Measurements from ENCODE around the gene FBXO2. TPM values are rescaled to one million over a fixed set of nuclear protein-coding genes. Genes with fewer than 3 reads are reported as not detected.
"Not testable (repeated sequence)": the region's sequence is repeated elsewhere in the genome, so short reads cannot be mapped to it uniquely, and the experiment has no call there.

The FBXO2 gene
- total RNA-seq, 1 donor from 2014 or later, result 22.0 TPM

DNA sequence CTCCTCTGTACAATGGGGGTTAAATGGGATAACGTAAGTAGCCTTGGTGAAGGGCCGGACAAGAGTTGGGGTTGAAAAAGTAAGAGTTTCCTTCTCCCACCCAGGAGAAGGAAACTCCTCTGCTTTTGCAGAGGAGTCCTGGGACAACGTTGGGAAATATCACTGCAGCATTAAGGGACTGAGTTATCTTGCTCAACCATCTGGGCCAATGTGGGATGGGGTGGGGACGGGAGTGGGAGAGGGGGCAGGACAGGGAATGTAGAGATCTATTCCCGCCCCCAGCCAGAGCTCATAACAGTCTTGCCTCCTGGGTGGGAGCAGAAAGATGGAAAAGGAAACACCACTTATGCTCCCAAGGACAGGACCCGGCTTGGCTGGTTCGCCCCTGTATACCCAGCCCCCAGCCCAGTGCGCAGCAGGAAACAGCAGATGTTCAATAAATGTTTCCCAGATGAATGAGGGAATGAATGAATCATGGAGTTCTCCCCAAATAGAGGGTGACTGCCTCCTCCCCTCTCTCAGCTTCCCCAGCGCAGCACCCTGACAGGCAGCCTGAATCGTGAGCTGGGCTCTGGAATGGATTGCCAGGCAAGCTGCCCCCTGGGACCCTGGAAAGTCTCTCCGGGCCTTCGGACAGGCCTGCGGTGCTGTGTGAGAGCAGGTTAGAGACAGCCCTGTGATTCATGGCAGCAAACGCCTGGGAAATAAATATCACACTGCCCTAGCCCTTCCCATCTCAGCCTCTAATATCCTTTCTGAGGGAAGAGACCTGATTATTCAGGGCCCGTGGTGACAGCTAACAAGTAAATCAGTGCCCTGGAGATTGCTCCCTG, 24.8 kb downstream of the FBXO2 start:
- no peak for DNase-seq (ENCODE audit: low spot score)

GRCh38 chr1:11628767-11629166, 25.5 kb downstream of the FBXO2 start:
- no peak for DNase-seq (ENCODE audit: low spot score)

DNA sequence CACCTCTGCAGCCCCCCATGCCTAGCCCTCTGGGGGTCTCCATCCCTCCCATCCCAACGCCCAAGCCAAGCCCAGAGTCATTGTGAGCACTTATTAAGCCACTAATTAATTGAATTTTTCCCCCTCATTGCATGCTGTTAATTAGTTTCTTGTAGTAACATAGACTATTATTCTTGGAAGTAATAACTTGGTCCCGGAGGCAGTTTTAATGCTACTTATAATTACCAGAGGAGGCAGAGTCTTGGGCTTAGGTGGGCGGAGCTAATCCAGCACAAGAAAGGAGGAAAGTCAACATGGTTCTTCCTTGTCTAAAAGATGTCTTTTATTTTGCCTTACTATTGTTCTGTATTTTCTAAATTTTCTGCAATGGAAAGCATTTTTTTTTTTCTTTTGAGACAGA, 27.7 kb downstream of the FBXO2 start:
- no peak for DNase-seq (ENCODE audit: low spot score)

DNA sequence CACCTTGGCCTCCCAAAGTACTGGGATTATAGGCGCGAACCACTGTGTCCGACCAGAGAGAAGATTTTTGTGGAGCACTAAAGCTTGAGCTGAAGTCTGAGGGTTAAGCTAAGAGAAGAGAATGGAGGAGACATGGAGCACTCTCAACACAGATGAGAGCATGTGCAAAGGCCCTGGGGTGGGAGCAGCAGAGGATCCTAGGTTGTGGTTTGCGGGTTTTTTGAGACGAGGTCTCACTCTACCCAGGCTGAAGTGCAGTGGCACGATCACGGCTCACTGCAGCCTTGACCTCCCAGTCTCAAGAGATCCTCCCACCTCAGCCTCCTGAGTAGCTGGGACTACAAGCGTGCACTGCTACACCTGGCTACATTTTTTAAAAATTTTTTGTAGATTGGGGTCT, 30.5 kb downstream of the FBXO2 start:
- no peak for DNase-seq (ENCODE audit: low spot score)

- no peak for DNase-seq (ENCODE audit: low spot score)
Measured at GRCh38 chr1:11622398-11622797, 31.8 kb downstream of the FBXO2 start.

GRCh38 chr1:11620924-11621323, 33.3 kb downstream of the FBXO2 start:
- DNase-seq (ENCODE audit: low spot score), result no peak

GRCh38 chr1:11620405-11620804, 33.8 kb downstream of the FBXO2 start:
- no peak for DNase-seq (ENCODE audit: low spot score)

DNA sequence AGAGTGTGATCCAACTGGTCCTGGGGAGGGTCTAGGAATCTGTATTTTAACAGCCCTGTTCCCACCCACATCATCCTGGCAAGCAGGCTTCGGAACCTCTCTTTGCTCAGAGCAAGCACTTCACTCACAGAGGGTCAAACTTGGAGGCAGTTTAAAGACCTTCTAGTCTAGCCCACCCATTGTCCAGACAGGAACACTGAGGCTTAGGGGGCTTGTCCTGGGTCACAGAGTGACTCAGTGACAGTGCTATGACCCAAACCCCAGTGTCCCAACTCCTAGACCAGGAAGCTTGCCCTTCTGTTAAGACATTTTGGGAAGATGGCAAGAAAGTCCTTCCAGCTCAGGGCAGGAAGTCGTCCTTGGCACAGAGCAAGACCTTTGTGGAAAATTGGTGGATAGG, 36.5 kb downstream of the FBXO2 start:
- DNase-seq (ENCODE audit: low spot score), result no peak

GRCh38 chr1:11617314-11617713, 36.9 kb downstream of the FBXO2 start:
- DNase-seq (ENCODE audit: low spot score), result no peak

DNA sequence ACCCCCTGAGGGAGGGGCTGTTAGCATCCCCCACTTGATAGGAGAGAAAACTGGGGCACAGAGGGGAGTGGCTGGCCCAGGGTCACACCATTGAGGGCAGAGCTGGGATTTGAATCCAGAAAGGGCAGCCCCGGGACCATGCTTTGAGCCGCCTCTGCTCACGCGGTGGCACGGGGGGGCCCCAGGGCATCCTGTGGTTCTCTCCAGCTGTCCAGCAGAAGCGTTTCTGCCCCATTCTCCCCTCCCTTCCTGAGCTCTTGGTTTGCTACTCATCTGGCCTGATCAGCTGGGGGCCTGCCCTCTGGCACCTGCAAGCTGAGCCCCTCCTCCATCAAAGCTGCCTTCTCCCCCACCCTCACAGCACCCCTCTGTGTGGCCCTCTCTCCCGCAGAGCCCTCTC, 37.5 kb downstream of the FBXO2 start:
- no peak for DNase-seq (ENCODE audit: low spot score)

GRCh38 chr1:11615090-11615489, 39.1 kb downstream of the FBXO2 start:
- DNase-seq (ENCODE audit: low spot score), result no peak

- DNase-seq (ENCODE audit: low spot score), result no peak
Measured at GRCh38 chr1:11613347-11613746, 40.9 kb downstream of the FBXO2 start.

- no peak for DNase-seq (ENCODE audit: low spot score)
Measured at GRCh38 chr1:11611638-11612327, 42.4 kb downstream of the FBXO2 start.

- no peak for DNase-seq (ENCODE audit: low spot score)
Measured at GRCh38 chr1:11610629-11611180, 43.5 kb downstream of the FBXO2 start.

- not testable (repeated sequence) for DNase-seq (ENCODE audit: low spot score)
Measured at GRCh38 chr1:11609378-11609777, 44.9 kb downstream of the FBXO2 start.

- DNase-seq (ENCODE audit: low spot score), result not testable (repeated sequence)
Measured at GRCh38 chr1:11608596-11609130, 45.6 kb downstream of the FBXO2 start.

- no peak for DNase-seq (ENCODE audit: low spot score)
Measured at GRCh38 chr1:11606775-11607174, 47.5 kb downstream of the FBXO2 start.

DNA sequence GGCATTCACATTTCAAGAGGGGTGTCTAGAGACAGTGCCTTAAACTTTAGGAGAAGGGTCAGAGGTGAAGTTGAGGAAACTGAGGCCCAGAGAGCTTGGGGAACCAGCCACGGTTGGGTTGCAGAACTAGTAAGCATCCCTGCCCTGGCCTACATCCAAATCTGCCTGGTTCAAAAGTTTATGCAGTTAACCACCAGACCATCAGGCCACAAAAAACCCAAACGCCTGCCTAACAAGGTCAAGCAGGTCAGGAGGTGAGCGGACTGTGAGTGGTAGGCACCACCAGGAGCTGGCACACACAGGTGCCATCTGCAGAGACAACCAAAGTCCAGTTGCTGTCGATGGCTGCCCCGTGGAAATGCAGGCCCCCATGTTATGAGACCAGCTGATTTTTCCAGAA, 51.2 kb downstream of the FBXO2 start:
- no peak for DNase-seq (ENCODE audit: low spot score)

GRCh38 chr1:11602424-11602823, 51.8 kb downstream of the FBXO2 start:
- no peak for DNase-seq (ENCODE audit: low spot score)

DNA sequence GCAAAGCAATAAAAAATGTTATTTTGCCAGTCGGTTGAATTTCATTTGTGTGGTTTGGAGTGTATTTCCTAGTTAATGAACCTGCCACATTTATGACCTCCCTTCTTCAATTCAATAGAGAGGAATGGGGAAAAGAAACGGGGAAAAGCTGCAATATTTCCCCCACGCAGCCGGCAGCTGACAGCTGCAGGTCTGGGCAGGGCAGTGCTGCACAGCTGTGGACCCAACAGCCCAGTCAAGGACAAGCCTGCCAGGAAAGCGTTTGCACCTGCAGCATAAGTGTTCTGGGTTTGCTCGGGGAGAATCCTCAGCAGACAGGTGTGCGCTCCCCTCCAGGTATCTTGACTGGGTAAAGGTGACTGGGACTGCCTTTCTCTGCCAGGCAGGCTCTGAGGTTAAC, 53.4 kb downstream of the FBXO2 start:
- no peak for DNase-seq (ENCODE audit: low spot score)

DNA sequence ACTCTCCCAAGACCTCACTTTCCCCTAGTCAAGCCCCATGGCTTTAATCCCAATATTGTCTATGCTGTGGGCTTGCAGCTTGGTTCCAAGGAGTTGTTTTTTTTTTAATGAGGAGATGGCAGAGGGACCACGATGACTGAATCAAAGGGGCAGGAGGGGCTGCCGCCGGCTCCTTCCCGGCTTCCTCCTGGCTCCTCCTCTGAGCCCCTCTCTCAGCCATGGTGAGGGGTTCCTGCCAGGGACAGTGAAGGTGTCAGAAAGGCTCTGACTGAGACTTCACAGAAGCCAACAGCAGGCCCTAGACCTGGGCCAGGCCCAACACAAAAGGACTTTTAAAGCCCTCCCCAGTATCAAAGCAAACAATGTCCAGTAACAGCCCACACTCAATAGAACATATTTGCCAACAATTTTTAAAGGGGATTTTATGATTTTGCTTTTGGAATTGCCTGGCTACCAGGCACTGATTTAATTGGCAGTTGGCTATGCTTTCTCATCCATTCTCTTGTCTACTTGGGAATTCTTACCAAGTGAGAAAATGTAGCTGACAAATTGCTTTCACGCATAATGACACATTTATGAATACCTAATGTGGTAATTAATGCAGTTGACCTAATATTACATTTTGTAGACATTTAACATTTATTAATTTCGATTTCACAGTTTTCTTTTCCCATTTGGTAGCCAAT, 54.2 kb downstream of the FBXO2 start:
- DNase-seq (ENCODE audit: low spot score), result no peak

DNA sequence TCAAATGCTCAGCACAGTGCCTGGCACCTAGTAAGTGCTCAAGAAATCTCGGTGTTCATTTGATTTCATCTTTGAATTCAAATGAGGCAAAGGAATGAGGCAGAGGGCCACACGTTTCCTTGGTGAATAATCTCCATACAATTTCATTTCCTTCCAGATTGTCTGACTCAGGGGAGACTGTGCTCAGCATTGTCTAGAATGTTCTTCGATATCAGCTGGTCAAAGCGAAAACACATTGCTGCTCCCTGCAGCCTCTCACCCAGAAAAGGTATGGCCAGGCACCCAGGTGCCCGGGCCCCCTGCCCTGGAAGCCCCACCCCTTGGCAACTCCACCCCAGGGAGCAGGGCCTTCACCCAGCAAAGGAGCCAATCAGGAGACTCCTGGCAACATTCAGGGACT, 55.8 kb downstream of the FBXO2 start:
- no peak for DNase-seq (ENCODE audit: low spot score)

All from mucosa of gallbladder (tissue), 1 donor.